Activated CD8-positive, alpha-beta T cell treated with anti-CD3 and anti-CD28 coated beads, Interleukin-2, amount 10 ng/mL, durations not matched to agents 7 days and 5 days (primary cell): ENCODE results near the gene TNFRSF12A. TPM values are rescaled to one million over a fixed set of nuclear protein-coding genes. Genes with fewer than 3 reads are reported as not detected.
"Not testable (repeated sequence)": the region's sequence is repeated elsewhere in the genome, so short reads cannot be mapped to it uniquely, and the experiment has no call there.

Source experiments
- ATAC-seq: fragments of 150-1000 bp; cut with Tn5 transposase; one replicate; pipeline ENCODE4 v1.10.0; 2021; ENCODE audit warnings: moderate library complexity
- CTCF ChIA-PET: fragments of 350-600 bp; sonication (Branson Sonifier 250); formaldehyde crosslinking; loops from one replicate; lab custom pipeline; 2021; ENCODE audit warnings: antibody characterized with exemption; lab: Charles Lee
- POLR2A ChIA-PET: fragments of 350-600 bp; sonication (Branson Sonifier 250); formaldehyde crosslinking; loops from one replicate; lab custom pipeline; 2021; ENCODE audit warnings: antibody characterized with exemption; lab: Charles Lee
- DNase-seq: peaks from one replicate; pipeline ENCODE4 v3.0.0-alpha.2; 2020
- H3K27ac Mint-ChIP-seq: one replicate; pipeline ENCODE4 v1.8.0; 2021; ENCODE audit warnings: mild to moderate bottlenecking, mixed read lengths
- H3K27me3 Mint-ChIP-seq: one replicate; pipeline ENCODE4 v1.8.0; 2021; ENCODE audit warnings: low read depth, mixed read lengths
- H3K36me3 Mint-ChIP-seq: one replicate; pipeline ENCODE4 v1.8.0; 2021; ENCODE audit warnings: low read depth, mixed read lengths
- H3K4me1 Mint-ChIP-seq: one replicate; pipeline ENCODE4 v1.8.0; 2021; ENCODE audit warnings: low read depth, mixed read lengths
- H3K4me3 Mint-ChIP-seq: one replicate; pipeline ENCODE4 v1.8.0; 2021; ENCODE audit warnings: mild to moderate bottlenecking, mixed read lengths
- H3K9me3 Mint-ChIP-seq: one replicate; pipeline ENCODE4 v1.8.0; 2022; ENCODE audit warnings: mixed read lengths; ENCODE audit not compliant: insufficient read depth
- total RNA-seq, 2 experiments: library from RNA; stranded (reverse); gene quantifications; one replicate each; pipeline ENCODE4 v1.2.3, GENCODE V29; 2021

Gene TNFRSF12A
- total RNA-seq, 2 experiments from 2014 or later, result 4.2 to 4.7 TPM

- ChIA-PET POLR2A (interaction anchor here (1.2 to 1.3 kb wide), 2 partner anchors 14 to 26 kb away, joined by 3 to 4 read pairs; partner anchors contain the start of gene IL32), CTCF (interaction anchor here (0.8 to 16.3 kb wide), 4 partner anchors 20 to 78 kb away, joined by 3 to 270 read pairs (median 4); no protein-coding TSS in a partner anchor)
- no peaks in the 10 kb centered on the region for H3K9me3 Mint-ChIP-seq
- H3K27me3 Mint-ChIP-seq, result peaks cover 10% of the 10 kb centered on the region
- H3K4me3 Mint-ChIP-seq, result no peak overlapping the region
- peaks cover 82% of the 10 kb centered on the region for H3K4me1 Mint-ChIP-seq
- peaks cover 72% of the 10 kb centered on the region for H3K36me3 Mint-ChIP-seq
- no peak for ATAC-seq
- no peak for DNase-seq
- H3K27ac Mint-ChIP-seq, result peak overlapping the region; percentile 70
Measured at GRCh38 chr16:3051494-3051893, 31.3 kb downstream of the TNFRSF12A start.

- H3K27me3 Mint-ChIP-seq, DNase-seq, H3K9me3 Mint-ChIP-seq, H3K4me3 Mint-ChIP-seq, POLR2A ChIA-PET: not testable (repeated sequence)
- peak overlapping the region; percentile 72 for H3K27ac Mint-ChIP-seq
- H3K36me3 Mint-ChIP-seq, result peaks cover 78% of the 10 kb centered on the region
- peak; percentile 37 for ATAC-seq
- CTCF ChIA-PET, result interaction anchor here (16.3 kb wide), 1 partner anchor 22 kb away, joined by 270 read pairs; no protein-coding TSS in a partner anchor
- peaks cover 91% of the 10 kb centered on the region for H3K4me1 Mint-ChIP-seq
Measured at GRCh38 chr16:3052571-3053329, 32.6 kb downstream of the TNFRSF12A start.

- POLR2A ChIA-PET, H3K4me3 Mint-ChIP-seq, H3K9me3 Mint-ChIP-seq, H3K27me3 Mint-ChIP-seq, CTCF ChIA-PET, ATAC-seq, DNase-seq: not testable (repeated sequence)
- Mint-ChIP-seq H3K27ac (peak overlapping the region; percentile 51), H3K36me3 (peaks cover 77% of the 10 kb centered on the region), H3K4me1 (peaks cover 85% of the 10 kb centered on the region)
Measured at GRCh38 chr16:3053330-3053710, 33.2 kb downstream of the TNFRSF12A start.

DNA sequence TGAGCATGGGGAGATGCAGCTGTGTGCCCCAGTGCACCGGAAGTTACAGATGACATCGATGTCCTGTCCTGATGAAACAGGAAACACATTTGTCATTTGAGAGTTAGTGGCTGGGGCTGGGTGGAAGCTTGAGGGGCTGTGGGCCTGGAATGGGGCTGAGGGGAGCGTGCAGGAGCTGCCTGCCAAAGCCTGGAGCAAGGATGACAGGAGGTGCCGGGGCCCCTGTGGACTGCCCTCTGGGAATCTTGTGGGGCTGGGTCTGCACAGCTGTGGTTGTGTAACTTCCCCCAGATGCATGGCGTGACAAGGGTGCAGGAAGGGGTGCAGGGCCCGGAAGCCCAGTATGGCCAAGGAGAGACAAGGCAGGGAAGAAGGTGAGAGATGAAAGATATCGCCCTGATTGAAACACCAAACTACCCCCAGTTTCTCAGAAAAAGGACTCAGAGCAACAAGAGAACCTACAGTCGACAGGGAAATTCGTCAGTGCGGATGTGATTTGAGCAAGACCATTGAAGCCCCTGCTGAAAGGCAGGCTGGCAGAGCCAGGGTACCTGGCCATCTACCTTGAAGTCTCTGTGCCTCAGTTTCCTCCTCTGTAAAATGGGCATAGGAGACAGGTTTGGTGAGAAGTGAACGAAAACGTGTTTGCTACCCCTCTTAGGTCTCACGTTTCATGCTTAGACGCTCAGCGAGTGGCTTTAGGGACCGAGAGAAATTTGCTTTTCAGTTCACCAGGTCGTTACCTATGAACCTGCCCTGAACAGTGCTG is 35.0 kb downstream of the TNFRSF12A start:
- peak overlapping the region; percentile 95 for H3K27ac Mint-ChIP-seq
- H3K36me3 Mint-ChIP-seq, result peaks cover 77% of the 10 kb centered on the region
- H3K9me3 Mint-ChIP-seq, result no peaks in the 10 kb centered on the region
- H3K27me3 Mint-ChIP-seq, result no peaks in the 10 kb centered on the region
- ChIA-PET CTCF (interaction anchor here (1.4 to 2.7 kb wide), 4 partner anchors 21 to 75 kb away, joined by 4 to 30 read pairs (median 15); no protein-coding TSS in a partner anchor), POLR2A (interaction anchor here (1.0 to 2.1 kb wide), 3 partner anchors 10 to 79 kb away, joined by 4 to 9 read pairs (median 6); partner anchors contain the start of genes IL32 and ZNF213)
- peak; percentile 80 for DNase-seq
- H3K4me3 Mint-ChIP-seq, result peak overlapping the region; percentile 63
- peak; percentile 18 for ATAC-seq
- H3K4me1 Mint-ChIP-seq, result peaks cover 75% of the 10 kb centered on the region

GRCh38 chr16:3055734-3056115 is 35.6 kb downstream of the TNFRSF12A start:
- Mint-ChIP-seq H3K27ac (peak overlapping the region; percentile 95), H3K4me3 (peak overlapping the region; percentile 63), H3K4me1 (peaks cover 75% of the 10 kb centered on the region), H3K36me3 (peaks cover 77% of the 10 kb centered on the region)
- not testable (repeated sequence) for H3K27me3 Mint-ChIP-seq, H3K9me3 Mint-ChIP-seq, ATAC-seq, DNase-seq
- ChIA-PET POLR2A (interaction anchor here (0.7 to 4.3 kb wide), 5 partner anchors 8 to 115 kb away, joined by 3 to 19 read pairs (median 6); partner anchors contain the start of genes IL32, ZNF213 and ZSCAN10), CTCF (interaction anchor here (0.6 to 2.7 kb wide), 6 partner anchors 20 to 79 kb away, joined by 3 to 30 read pairs (median 8); partner anchors contain the start of gene ZNF213)

- Mint-ChIP-seq H3K4me3 (peak overlapping the region; percentile 94), H3K27ac (peak overlapping the region; percentile 95), H3K9me3 (no peaks in the 10 kb centered on the region), H3K36me3 (peaks cover 69% of the 10 kb centered on the region), H3K4me1 (peaks cover 71% of the 10 kb centered on the region), H3K27me3 (no peaks in the 10 kb centered on the region)
- DNase-seq, result no peak
- no peak for ATAC-seq
- CTCF ChIA-PET, result interaction anchor here (0.6 to 2.7 kb wide), 8 partner anchors 9 to 78 kb away, joined by 3 to 30 read pairs (median 8); partner anchors contain the start of genes IL32 and ZNF213
- POLR2A ChIA-PET, result interaction anchor here (0.7 to 4.3 kb wide), 7 partner anchors 9 to 115 kb away, joined by 3 to 19 read pairs (median 4); partner anchors contain the start of genes IL32, ZNF213 and ZSCAN10
Measured at GRCh38 chr16:3056336-3057180, 36.4 kb downstream of the TNFRSF12A start.

GRCh38 chr16:3057181-3058138 is 37.3 kb downstream of the TNFRSF12A start:
- Mint-ChIP-seq H3K4me3 (peak overlapping the region; percentile 94), H3K27me3 (no peaks in the 10 kb centered on the region), H3K27ac (peak overlapping the region; percentile 95), H3K4me1 (peaks cover 70% of the 10 kb centered on the region), H3K36me3 (peaks cover 62% of the 10 kb centered on the region), H3K9me3 (no peaks in the 10 kb centered on the region)
- CTCF ChIA-PET, result interaction anchor here (0.9 to 3.7 kb wide), 29 partner anchors 8 to 400 kb away, joined by 3 to 230 read pairs (median 9); partner anchors contain the start of genes HCFC1R1, IL32, MMP25 and THOC6
- ATAC-seq (no peak), DNase-seq (no peak)
- POLR2A ChIA-PET, result interaction anchor here (0.9 to 4.3 kb wide), 8 partner anchors 8 to 68 kb away, joined by 3 to 19 read pairs (median 6); partner anchors contain the start of gene IL32

GRCh38 chr16:3058139-3059030 is 38.2 kb downstream of the TNFRSF12A start:
- Mint-ChIP-seq H3K27me3 (no peaks in the 10 kb centered on the region), H3K36me3 (peaks cover 61% of the 10 kb centered on the region), H3K9me3 (no peaks in the 10 kb centered on the region), H3K4me1 (peaks cover 71% of the 10 kb centered on the region), H3K27ac (peak overlapping the region; percentile 95), H3K4me3 (peak overlapping the region; percentile 94)
- ATAC-seq, result peak; percentile 56
- ChIA-PET POLR2A (interaction anchor here (0.7 to 4.3 kb wide), 15 partner anchors 9 to 108 kb away, joined by 3 to 27 read pairs (median 6); partner anchors contain the start of genes ZNF213 and ZSCAN10), CTCF (interaction anchor here (0.6 to 3.7 kb wide), 37 partner anchors 10 to 399 kb away, joined by 3 to 230 read pairs (median 6); partner anchors contain the start of genes HCFC1R1, MMP25, THOC6 and TNFRSF12A)
- peak; percentile 81 for DNase-seq
